Cerebellar cortex (tissue), 1 donor: ENCODE data around the gene CLPX.
A peak's percentile ranks its signal among the peaks of the same experiment; 100 is the strongest.
"Not testable (repeated sequence)": the region's sequence is repeated elsewhere in the genome, so short reads cannot be mapped to it uniquely, and the experiment has no call there.

Source experiments
- DNase-seq: peaks from one replicate; pipeline ENCODE4 v3.0.0-alpha.2; 2015; ENCODE audit warnings: low spot score

The CLPX gene

DNA sequence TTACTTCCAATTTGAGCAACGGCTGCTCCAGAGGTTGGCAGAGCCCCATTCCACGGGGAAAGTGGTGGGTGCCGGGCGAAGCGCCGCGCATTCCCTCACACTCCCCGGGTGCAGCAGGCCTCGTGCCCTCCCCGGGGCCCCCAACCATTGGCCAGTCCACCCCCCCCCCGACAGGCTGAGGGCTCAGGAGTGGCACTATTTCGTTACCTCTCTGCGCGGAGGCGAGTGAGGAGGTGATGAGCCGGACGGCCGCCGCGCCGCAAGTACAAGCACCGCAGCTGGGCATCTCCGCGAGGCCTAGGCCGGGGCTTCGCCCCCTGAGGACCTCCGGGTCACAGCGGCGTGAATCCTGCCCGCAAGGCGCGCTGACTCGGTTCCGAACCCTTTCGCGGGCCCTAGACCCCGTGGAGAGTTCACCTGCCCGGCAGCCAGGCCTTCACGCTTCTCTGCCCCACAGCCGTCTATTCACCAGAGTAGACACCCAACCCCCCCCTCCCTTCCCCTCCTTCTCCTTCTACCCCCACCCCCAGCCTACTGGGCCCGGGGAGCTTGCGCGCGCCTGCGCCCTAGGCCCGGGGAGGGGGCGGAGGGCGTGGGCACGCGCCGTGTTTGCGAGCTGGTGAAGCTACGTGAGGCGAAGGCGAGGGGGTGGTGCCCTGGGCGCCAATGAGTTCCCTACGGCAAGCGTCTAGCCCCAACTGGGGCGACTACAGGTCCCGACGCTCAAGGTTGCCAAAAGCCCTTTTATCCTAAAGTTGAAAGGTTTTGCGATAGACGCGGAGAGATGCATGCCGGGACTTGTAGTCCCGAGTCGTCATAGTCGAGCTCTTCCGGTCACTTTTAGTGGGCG, at the start of gene CLPX:
TSS of gene CLPX (minus strand) at position 475 of the 850 bp plus-strand sequence. CDS start at position 286, 189 bp downstream.
- peak; percentile 95 for DNase-seq

DNA sequence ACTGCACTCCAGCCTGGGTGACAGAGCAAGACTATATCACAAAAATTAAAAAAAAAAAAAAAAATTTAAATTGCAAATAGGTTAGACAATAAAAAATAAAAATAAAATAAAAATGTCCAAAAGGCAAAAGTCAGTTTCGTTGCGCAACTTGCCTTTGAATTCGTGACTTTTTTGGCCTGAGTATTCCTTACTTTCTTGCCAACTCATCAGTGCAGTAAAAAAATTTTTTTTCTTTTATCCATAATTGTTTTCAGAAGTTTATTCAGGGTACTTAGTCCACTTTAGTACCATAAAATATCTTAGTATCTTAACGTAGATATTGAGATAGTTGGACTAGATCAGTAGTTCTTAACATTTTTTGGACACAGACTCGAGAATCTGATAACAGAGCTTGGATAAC, 48.6 kb upstream of the CLPX start:
- DNase-seq, result no peak

DNA sequence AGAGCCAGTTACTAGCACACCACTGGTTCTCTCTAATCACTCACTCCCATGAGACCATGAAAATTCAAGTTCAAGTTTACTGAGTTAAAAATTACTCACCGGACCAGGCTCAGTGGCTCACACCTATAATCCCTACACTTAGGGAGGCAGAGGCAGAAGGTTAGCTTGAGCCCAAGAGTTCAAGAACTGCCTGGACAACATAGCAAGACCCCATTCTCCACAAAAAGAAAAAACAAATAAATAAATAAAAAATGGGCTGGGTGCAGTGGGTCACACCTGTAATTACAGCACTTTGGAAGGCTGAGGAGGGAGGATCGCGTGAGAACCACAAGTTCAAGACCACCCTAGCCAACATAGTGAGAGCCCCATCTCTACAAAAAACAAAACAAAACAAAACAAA, 47.4 kb upstream of the CLPX start:
- no peak for DNase-seq

DNA sequence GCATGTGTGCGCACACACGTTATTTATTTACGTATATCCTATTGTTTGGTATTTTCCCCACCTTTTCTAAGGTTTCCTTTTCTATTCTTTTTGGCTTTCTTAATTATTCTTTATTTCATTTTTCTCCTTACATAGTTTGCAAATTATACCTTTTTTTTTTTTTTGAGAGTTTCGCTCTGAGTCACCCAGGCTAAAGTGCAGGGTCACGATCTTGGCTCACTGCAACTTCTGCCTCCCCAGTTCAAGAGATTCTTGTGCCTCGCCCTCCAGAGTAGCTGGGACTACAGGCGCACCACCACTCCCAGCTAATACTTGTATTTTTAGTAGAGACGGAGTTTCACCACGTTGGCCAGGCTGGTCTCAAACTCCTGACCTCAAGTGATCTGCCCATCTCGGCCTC, 46.2 kb upstream of the CLPX start:
- no peak for DNase-seq

DNA sequence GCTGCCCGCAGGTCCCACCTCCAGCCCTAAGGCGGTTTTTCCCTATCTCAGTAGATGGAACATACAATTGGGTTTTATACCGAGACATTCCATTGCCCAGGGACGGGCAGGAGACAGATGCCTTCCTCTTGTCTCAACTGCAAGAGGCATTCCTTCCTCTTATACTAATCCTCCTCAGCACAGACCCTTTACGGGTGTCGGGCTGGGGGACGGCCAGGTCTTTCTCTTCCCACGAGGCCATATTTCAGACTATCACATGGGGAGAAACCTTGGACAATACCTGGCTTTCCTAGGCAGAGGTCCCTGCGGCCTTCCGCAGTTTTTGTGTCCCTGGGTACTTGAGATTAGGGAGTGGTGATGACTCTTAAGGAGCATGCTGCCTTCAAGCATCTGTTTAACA, 41.8 kb upstream of the CLPX start:
- not testable (repeated sequence) for DNase-seq

DNA sequence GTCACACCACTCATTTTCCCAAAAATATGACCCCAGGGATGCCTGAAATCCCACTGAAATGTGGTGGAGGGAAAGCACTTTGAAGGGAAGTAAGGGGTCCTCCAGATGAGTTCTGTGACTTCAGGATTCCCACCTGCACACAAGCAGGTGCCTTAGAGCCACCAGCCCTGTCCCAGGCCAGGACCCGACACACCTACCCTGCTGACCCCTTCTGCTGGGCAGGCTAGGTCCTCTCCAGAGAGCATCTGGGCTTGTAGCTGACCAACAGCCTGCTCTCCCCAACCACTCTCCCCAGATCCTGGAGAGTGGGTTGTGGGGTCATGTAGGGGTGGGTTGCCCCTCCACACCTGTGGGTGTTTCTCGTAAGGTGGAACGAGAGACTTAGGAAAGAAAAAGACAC, 41.1 kb upstream of the CLPX start:
- no peak for DNase-seq

DNA sequence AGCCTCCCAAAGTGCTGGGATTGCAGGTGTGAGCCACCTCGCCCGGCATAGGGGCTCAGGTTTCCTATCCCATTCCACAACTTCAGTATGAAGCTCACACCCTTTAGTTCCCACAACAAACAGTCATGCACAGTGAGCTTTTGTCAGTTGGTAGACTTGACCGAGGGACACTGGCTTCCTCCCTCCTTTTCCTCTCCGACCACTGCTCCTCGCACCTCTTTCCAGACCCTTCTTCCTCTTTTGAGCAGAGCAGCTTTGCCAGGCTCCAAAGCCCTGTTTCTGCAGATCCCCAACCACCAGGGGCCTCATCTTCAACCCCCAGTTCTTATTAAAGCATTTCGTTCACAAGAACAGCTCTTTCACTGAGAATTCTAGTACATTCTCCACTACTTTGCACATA, 38.9 kb upstream of the CLPX start:
- DNase-seq, result no peak

DNA sequence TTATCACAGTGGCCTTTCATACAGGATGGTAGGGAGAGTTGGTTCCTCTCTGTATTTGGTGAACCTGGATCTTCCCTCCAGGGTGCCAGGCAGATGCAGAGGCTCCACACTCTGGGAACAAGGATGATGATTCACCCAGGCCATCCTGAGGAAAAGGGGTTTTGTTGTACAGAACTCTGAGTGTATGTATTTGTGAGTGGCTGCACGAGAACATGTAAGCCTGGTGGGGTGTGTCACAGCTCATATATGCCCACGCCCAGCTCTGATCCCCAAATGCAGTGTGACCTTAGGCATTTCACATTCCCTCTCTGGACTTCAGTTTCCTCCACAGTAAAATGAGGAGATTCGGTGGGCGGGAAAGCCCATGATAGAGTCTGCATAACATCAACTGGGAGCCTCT, 37.7 kb upstream of the CLPX start:
- no peak for DNase-seq

DNA sequence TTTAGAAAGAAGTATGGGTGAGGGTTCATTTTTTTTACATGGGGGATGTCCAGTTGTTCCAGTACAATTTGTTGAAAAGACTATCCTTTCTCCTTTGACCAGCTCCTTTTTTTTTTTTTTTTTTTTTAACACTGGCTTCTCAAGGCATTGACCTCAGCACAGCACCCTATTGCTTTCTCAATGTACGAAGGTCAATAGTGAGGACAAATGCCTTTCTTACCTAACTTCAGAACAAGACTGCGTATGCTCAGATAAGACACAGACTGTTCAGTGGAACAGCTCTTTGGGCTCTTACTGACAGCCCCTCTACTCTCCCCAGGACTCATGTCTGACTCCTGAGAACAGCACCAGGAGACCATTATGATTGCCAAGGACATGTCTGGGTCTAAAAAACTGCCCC, 36.6 kb upstream of the CLPX start:
- no peak for DNase-seq

DNA sequence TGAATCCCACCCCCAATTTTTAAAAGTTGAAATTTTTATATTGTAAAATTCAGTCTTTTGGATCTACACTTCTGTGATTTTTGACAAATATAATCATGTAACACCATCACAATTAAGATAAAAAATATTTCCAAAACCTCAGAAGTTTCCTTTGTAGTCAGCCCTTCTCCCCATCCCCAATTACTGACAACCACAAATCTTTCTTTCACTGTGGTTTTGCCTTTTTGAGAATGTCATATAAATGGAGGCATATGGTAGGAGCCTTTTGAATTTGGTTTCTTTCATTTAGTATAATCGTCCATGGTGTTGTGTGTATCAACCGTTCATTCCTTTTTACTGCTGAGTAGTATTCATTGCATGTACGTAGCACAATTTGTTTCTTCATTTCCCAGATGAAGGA, 34.0 kb upstream of the CLPX start:
- DNase-seq, result no peak

DNA sequence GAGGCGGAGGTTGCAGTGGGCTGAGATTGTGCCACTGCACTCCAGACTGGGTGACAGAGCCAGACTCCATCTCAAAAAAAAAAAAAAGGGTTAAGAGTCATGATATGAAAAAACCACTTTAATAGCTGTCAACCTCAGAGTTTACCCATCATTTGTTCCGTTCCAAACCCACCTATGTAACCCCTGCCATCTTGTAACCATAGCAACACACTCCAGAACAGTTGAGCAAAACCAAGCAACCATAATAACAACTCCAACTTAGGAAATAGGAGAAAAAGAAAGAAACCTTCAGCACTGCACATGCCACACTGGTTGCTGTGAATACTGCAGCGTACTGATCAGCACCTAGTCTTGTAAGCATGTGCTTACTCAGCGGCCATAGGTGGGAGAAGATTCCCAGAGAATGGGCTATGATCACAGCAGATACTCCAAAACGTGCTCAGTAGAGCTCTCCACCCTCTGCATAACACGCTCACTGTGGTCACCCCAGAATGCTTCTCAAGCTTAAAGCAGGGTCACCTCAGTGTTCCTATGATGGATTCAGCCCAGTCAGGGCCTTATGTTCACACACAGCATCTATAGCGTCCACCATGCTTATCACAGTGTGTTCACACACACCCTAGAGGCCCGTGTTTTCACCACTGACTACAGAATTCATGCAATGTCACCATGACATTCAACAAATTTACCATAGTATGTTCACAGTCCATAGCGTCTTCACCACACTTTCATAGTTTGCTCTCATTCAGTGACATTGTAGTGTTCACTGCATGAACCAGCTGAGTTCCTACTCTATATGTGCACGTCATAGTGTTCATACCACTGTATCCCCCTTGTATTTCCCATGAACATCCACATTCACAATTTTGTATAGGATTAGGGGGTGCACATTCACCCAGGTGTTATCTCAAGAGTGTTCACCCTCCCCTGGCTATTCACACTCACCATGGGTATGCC, 32.7 kb upstream of the CLPX start:
- no peak for DNase-seq

DNA sequence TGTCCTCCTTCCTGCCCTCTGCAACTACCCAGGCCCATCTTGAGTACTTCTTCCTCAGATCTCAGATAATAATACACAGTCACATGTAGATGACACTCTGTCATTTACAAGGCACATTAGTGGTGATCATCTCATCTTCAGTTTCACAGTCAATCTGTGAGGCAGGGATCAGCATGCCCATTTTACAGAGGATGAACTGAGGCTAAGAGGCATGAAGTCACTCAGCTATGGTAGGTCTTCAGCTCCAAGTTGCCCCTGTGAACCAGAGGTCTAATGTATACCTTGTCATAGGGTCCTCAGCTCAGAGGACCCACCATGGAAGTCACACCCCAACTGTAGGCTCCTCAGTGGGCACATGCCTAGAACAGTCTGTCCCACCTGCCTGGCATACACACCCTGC, 30.4 kb upstream of the CLPX start:
- DNase-seq, result no peak

DNA sequence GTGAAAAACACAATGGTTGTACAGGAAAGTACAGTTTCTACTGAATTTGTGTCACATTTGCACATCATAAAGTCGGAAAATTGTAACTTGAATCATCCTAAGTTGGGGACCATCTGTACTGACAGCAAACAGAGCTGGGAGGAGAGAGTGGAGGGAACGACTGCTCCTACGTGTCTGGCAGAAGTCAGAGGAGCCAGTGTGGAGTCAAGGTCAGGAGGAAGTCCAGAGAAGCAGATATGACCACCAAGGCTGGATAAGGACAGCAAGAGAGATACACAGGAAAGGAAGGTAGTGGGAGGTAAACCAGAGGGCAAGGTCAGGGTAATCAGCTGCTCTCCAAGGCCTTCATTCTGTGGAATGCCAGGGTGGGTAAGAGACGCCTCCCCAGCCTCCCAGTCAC, 28.9 kb upstream of the CLPX start:
- DNase-seq, result no peak

DNA sequence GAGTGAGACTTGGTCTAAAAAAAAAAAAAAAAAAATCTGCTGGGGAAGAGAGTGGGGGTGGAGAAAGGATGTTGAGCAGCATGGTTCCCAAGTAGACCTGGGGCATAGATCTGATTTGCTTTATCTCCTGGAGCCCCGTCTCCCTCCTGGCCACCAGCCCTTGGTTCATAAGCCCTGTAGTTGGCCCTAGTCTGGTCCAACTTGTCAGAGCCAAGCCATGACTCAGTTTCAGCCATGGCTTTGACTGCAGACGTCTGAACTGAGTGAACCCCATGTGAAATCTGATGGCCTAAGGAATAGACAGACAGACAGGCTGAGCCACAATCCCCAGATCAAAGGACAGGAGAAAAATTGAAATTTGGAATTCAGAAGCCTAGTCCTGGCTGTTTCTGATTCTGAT, 28.1 kb upstream of the CLPX start:
- DNase-seq, result no peak

DNA sequence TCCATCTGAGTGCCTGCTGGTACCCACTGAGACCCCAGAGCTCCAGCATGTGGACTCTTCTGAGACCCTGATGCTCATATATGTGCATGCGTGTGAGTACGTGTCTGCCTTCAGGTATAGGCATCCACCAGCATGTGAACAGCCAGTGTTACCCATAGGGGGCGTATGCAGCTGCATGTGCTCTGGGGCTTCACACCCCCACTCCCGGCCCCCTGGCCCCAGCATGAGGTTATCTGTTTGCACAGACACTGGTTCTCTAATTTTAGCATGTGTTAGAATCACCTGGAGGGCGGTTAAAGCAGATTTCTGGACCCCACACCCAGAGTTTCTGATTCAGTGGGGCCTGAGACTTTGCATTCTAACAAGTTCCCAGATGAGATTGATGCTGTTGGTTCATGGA, 27.0 kb upstream of the CLPX start:
- no peak for DNase-seq

DNA sequence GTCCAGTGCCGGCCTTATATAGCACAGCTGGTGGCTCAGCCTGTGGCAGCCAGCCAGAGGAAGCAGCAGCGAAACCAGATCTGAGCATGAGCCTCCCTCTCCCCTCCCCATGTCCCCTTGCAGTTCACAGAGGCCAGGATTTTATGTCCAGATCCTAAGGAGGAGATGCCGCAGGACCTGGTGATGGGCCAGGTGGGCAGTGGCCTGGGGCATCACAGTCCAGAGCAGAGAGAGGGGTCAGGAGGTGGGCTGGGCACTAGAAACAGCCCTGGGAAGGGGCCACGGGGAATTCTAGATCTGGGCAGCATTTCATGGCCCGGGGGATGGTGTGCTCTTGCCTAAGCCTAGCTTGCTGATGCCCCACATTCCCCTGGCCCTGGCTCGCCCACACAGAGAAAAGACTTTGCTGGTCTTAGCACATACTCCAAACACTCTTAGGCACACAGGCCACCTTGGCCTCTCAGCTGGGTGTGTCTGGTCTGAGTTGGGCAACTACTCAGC, 26.4 kb upstream of the CLPX start:
- DNase-seq, result no peak

DNA sequence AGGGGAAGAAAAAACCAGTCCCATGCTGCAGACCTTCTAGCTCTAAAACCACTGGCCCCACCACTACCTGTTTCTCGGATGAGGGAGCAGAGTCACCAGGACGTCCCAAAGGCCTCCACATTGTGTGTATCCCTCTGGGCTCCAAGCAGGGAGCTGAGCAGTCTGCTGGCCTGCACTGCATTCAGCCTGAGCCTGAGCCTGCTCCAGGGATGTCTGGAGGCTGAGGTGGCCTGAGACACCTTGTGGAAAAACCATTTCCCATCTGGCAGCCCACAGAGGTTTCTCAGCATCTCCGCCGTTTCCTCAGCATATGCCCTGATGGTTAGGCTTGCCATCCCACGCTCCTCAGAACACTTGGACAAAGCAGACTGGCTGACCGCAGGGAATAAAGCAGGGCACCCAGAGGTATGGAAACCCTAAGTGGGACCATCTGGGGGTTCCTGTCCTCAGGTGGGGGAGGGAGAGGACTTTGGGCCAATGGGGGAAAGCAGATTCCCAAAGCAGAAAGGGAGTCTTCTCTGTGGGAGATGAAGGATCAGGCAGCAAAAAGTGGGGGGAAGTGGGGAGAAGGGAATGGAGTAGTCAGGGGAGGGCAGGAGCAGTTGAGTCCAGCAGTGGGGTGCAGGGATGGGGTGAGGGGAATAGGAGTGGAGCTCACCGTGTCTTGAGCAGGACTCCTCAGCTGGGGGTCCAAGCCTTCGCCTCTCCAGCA, 25.8 kb upstream of the CLPX start, which contains the start of gene CILP:
TSS of gene CILP (minus strand) at position 704 of the 712 bp plus-strand sequence. CDS start 1,718 bp downstream, outside the sequence.
- no peak for DNase-seq

DNA sequence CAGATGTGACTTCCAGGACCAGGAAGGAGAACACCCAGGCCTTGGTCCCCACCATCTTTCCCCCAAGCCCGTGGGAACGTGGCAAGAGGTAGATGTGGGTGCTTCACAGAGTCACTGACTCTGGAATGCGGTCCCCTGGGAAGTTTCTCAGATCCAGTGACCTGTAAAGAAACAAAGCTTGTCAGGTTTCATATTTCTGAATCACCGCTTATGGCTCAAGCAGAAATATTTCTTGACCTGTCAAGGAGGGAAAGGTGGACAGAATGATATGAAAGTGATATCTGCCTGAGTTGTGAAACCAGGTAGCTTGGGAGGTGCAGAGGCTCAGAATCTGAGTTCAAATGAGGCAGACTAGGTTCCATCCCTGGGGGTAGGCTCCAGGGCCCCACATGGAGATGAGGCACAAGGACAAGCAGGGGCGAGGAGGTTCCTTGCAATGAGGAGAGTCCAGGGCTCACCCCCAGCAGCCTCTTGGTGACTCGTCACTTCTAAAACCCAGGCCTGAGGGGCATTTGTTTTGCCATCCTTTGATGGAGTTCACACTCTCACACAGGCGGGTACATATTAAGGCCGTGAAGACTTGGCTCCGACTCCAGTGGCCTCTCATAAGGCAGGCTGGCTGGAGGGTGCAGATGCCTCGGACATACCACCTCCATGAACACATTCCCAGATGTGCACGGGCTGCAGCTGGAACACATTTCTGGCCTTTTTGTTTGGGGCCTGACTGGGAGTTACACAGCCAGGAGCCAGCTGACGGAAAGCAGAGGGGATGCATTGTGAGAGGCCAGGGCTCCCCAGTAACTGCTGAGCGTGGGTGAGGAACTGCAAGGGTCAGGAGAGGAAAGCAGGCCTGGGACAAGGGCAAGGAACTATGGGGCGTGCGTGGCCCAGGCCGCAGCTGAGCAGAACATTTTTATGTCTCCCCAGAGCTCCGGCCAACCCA, 24.8 kb upstream of the CLPX start:
- DNase-seq, result no peak

DNA sequence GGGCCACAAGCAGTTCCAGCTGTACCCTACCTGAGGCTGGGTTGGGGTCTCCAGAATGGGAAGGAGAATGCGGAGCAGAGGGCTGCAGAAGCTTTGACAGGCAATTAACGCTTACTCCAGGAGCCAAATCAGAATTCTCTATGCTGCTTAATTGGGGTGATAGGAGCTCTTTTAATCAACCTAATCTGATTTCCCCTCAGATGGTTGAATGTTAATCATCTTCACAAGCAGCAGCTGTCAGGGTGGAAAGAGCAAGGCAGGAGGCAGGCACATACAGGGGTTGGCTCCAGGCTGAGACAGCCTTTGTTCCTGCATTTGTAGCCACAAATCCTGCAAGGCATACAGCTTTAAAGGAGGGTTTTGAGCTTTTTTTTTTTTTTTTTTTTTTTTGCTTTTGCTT, 23.5 kb upstream of the CLPX start:
- no peak for DNase-seq

DNA sequence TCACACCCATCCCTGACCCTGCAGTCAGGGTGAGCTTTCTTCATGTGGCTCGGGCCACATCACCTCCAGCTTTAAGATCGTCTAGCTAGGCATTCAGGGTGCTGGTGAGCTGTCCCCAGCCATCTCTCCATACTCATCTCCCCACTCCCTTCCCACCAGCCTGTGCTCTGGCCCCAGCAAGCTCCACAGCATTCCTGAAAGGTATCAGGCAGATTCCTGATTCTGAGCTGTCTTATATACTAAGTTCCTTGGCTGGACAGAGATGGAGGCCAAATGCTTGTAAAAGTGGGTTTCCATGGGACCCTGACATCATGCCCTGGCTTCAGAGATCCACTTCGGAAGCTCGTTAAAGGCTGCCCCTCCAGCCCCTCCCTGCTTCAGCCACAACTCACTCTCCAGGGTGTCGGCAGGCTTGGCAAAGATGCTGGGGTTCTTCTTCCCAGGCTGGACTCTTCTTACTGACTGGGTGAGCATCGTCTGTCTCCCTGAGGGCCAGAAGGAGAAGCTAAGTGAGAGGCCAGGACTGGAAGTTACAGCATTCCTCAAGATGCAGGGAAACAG, 22.2 kb upstream of the CLPX start:
- DNase-seq, result no peak

DNA sequence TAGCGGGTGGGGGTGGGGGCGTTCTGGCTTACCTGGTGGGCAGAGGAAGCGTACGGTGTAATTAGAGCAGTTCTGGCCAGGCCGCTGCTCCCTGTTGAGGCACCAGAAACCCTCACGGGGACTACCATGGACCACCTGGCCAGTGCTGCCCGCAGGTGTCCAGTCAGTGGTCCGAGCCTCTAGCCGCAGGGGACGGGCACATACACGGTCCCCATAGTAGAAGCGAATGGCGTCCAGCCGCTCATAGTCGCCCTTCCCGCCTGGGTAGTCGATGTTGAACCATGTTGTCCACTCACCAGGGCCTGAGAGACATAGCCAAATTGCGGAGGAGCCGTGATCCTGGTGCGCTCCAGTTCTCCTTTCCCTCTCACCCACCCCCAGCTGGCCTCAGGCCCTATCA, 21.6 kb upstream of the CLPX start:
- no peak for DNase-seq
